A673 (cell line): Measurements from ENCODE around the gene DNAJC13. TPM values are rescaled to one million over a fixed set of nuclear protein-coding genes. Genes with fewer than 3 reads are reported as not detected.

Source experiments
- BruUV-seq: library from RNA; stranded (reverse); fragments of 400-500 nt; replicated peaks from 2 replicates; lab custom pipeline; 2021; lab: Mats Ljungman, UMichigan
- CTCF ChIA-PET: fragments of 300-600 bp; sonication (Branson Sonifier 250); formaldehyde crosslinking; loops from one replicate; lab custom pipeline; 2022; ENCODE audit warnings: antibody characterized with exemption; lab: Charles Lee
- POLR2A ChIA-PET: fragments of 300-600 bp; sonication (Branson Sonifier 250); formaldehyde crosslinking; loops from one replicate; lab custom pipeline; 2022; ENCODE audit warnings: antibody characterized with exemption; ENCODE audit not compliant: low non-redundant PET; lab: Charles Lee
- DNase-seq: peaks from one replicate; pipeline ENCODE4 v3.0.0-alpha.2; 2015; ENCODE audit warnings: low spot score
- H3K27ac ChIP-seq: fragments of 200-600 bp; sonication (generic); 2 replicates; pipeline ENCODE4 v1.5.1; 2016; ENCODE audit warnings: mixed run types, low read depth, mild to moderate bottlenecking, mixed read lengths, antibody characterized with exemption, low read length; ENCODE audit not compliant: poor library complexity, severe bottlenecking
- H3K27me3 ChIP-seq: fragments of 200-600 bp; sonication (generic); replicated peaks from 2 replicates; pipeline ENCODE4 v1.6.1; 2017; ENCODE audit warnings: mixed run types, low read depth, mild to moderate bottlenecking, mixed read lengths, antibody characterized with exemption, low read length; ENCODE audit not compliant: insufficient read depth, poor library complexity
- H3K36me3 ChIP-seq: fragments of 200-600 bp; sonication (generic); 2 replicates; pipeline ENCODE4 v1.6.1; 2016; ENCODE audit warnings: mixed run types, mild to moderate bottlenecking, mixed read lengths, antibody characterized with exemption, low read length; ENCODE audit not compliant: insufficient read depth, poor library complexity, severe bottlenecking
- H3K4me1 ChIP-seq: fragments of 200-600 bp; sonication (generic); 2 replicates; pipeline ENCODE4 v1.6.1; 2017; ENCODE audit warnings: mixed run types, mild to moderate bottlenecking, mixed read lengths, antibody characterized with exemption, low read length; ENCODE audit not compliant: insufficient read depth, poor library complexity, severe bottlenecking
- H3K4me3 ChIP-seq: fragments of 200-600 bp; sonication (generic); 2 replicates; pipeline ENCODE4 v1.5.1; 2016; ENCODE audit warnings: low read depth, mixed run types, mild to moderate bottlenecking, mixed read lengths, low read length; ENCODE audit not compliant: poor library complexity, severe bottlenecking
- H3K9me3 ChIP-seq: fragments of 200-600 bp; sonication (generic); 2 replicates; pipeline ENCODE4 v1.6.1; 2016; ENCODE audit warnings: mixed run types, low read depth, mild to moderate bottlenecking, mixed read lengths, antibody characterized with exemption, low read length; ENCODE audit not compliant: poor library complexity, severe bottlenecking
- EZH2 ChIP-seq: fragments of 200-600 bp; sonication (generic); IDR thresholded peaks from 2 replicates; pipeline ENCODE4 v1.6.1; 2017; ENCODE audit warnings: borderline replicate concordance, low read depth, mild to moderate bottlenecking, mixed read lengths, antibody characterized with exemption, low read length; ENCODE audit not compliant: poor library complexity, severe bottlenecking
- intact Hi-C: fragments of 100-400 bp; cut with micrococcal nuclease; formaldehyde crosslinking; loops from one replicate; pipeline ENCODE4 v1.10.0; 2022; ENCODE audit not compliant: unreplicated experiment
- total RNA-seq: library from RNA; stranded (reverse); gene quantifications from 2 replicates; pipeline ENCODE4 v1.2.3, GENCODE V29; 2021
- TF ChIP-seq, protein P1 (sequence below): fragments of 300-800, 200-600 bp; sonication (generic); conservative IDR thresholded peaks from 2 replicates; pipeline ENCODE4 v1.5.1; 2017; ENCODE audit warnings: low read depth, mild to moderate bottlenecking, antibody characterized with exemption, low read length, moderate library complexity, mixed read lengths

DNAJC13 gene
- total RNA-seq, 1 experiment from 2014 or later = 46.0 TPM

DNA sequence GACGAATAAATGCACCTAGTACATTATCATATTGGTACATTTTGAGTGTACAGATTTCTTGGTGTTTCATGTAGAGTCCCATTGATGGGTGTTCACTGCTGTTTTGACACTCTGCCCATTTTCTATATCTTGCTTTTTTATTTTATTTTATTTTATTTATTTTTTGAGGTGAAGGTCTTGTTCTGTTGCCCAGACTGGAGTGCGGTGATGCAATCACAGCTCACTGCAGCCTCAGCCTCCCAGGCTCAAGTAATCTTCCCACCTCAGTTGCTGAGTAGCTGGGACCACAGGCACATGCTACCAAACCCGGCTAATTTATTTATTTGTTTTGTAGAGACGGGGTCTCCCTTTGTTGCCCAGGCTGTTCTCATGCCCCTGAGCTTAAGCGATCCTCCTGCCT is 44.2 kb downstream of the DNAJC13 start:
- Histone ChIP-seq H3K4me3 (no peak overlapping the region), H3K4me1 (no peaks in the 10 kb centered on the region), H3K36me3 (peaks cover 41% of the 10 kb centered on the region), H3K27me3 (no peaks in the 10 kb centered on the region), H3K9me3 (no peaks in the 10 kb centered on the region), H3K27ac (no peak overlapping the region)
- no peak for DNase-seq
- no TSS peak for BruUV-seq
- intact Hi-C loops = no loop called here
- TF ChIP-seq, protein P1, sequence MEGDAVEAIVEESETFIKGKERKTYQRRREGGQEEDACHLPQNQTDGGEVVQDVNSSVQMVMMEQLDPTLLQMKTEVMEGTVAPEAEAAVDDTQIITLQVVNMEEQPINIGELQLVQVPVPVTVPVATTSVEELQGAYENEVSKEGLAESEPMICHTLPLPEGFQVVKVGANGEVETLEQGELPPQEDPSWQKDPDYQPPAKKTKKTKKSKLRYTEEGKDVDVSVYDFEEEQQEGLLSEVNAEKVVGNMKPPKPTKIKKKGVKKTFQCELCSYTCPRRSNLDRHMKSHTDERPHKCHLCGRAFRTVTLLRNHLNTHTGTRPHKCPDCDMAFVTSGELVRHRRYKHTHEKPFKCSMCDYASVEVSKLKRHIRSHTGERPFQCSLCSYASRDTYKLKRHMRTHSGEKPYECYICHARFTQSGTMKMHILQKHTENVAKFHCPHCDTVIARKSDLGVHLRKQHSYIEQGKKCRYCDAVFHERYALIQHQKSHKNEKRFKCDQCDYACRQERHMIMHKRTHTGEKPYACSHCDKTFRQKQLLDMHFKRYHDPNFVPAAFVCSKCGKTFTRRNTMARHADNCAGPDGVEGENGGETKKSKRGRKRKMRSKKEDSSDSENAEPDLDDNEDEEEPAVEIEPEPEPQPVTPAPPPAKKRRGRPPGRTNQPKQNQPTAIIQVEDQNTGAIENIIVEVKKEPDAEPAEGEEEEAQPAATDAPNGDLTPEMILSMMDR = no peak
- no peak for TF ChIP-seq EZH2
- CTCF ChIA-PET = no interaction called here
- POLR2A ChIA-PET = no interaction called here

DNA sequence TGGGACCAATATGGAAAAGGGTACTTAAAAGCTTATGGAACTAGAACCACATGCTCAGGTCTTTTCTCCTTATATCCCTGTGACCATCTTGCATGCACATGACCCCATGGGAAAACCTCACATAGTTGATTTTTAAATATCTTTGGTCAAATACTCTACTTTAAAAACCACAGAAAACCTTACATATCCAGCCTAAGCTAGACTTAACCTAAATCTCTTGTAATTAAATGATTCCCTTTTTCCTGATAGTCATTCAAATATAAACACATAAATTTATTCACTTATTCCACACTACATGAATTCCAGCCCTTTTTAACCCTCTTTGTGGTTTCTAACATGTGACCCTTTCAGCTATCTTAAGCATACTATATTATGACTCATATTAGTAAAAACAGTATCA is 46.8 kb downstream of the DNAJC13 start:
- H3K4me3 ChIP-seq = no peak overlapping the region
- H3K36me3 ChIP-seq = peaks cover 54% of the 10 kb centered on the region
- no TSS peak for BruUV-seq
- intact Hi-C loops = no loop called here
- H3K27me3 ChIP-seq = no peaks in the 10 kb centered on the region
- POLR2A ChIA-PET = interaction anchor here (0.5 kb wide), 1 partner anchor 21 kb away, joined by 3 read pairs; no protein-coding TSS in a partner anchor
- no peak for TF ChIP-seq EZH2
- TF ChIP-seq, protein P1 = no peak
- H3K9me3 ChIP-seq = no peaks in the 10 kb centered on the region
- CTCF ChIA-PET = no interaction called here
- no peak for DNase-seq
- H3K4me1 ChIP-seq = no peaks in the 10 kb centered on the region
- H3K27ac ChIP-seq = no peak overlapping the region

DNA sequence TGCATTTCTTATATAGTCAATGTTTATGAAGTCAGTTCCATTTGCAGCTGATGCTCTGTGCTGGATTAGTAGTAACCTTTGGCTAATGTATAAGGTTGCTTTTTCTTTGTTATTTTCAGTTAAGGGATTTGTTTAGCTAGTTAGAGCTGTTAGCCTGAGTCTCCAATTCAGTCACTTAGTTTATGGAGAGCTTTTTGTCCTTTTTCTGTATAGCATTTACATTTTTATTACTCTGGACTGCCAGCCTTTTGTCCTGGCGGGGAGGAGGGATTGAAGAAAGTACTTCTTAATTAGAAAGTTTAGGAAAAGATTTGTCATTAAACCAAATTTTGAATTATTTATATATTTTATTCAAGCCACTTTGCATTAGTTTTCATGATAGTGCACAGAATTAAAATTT is 52.0 kb downstream of the DNAJC13 start:
- BruUV-seq = no TSS peak
- POLR2A ChIA-PET = interaction anchor here (0.6 kb wide), 1 partner anchor 820 kb away, joined by 3 read pairs; no protein-coding TSS in a partner anchor
- intact Hi-C loops = no loop called here
- CTCF ChIA-PET = no interaction called here
- Histone ChIP-seq H3K4me3 (no peak overlapping the region), H3K27ac (no peak overlapping the region), H3K27me3 (no peaks in the 10 kb centered on the region), H3K9me3 (no peaks in the 10 kb centered on the region), H3K4me1 (no peaks in the 10 kb centered on the region), H3K36me3 (peaks cover 24% of the 10 kb centered on the region)
- TF ChIP-seq, protein P1 = no peak
- no peak for TF ChIP-seq EZH2
- DNase-seq = no peak
